HG03378 (cell line): ENCODE measurements around the gene TMEM108.
A peak's percentile ranks its signal among the peaks of the same experiment; 100 is the strongest.

Source experiments
- ATAC-seq: cut with Tn5 transposase; IDR thresholded peaks from one replicate; pipeline ENCODE4 v1.9.1; 2021; ENCODE audit warnings: mild to moderate bottlenecking, moderate library complexity; ENCODE audit not compliant: unreplicated experiment

The TMEM108 gene

DNA sequence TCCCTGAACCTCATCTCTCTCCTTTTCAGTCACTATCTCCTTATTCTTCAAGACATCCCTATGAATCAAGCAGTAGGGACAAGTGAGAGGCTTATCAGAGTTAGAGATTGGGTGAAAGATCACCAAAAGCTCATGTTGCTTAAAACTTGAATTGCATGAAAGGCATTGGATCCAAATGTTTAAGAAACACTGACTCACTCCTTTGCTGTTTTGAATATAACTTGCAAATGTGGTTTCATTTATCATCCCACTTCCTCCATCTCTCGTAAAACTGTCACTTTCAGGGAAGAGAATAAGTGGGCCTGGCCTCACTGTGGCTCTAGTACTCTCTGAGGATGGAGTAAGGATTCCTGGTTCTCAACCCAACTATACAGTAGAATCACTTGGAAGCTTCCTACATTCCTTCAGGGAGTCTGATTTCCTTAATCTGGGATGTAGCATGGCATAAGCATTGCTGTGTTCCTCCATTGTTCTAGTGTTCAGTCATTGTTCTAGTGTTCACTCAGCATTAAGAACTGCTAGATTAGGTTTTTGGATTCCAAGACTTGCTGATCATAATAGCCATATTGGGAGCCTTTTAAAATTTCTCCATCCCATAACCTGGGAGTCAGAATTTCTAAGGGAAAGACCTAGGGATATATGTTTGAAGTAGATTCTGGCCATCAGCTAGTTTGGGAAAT is 171.8 kb downstream of the TMEM108 start:
- no peak for ATAC-seq

DNA sequence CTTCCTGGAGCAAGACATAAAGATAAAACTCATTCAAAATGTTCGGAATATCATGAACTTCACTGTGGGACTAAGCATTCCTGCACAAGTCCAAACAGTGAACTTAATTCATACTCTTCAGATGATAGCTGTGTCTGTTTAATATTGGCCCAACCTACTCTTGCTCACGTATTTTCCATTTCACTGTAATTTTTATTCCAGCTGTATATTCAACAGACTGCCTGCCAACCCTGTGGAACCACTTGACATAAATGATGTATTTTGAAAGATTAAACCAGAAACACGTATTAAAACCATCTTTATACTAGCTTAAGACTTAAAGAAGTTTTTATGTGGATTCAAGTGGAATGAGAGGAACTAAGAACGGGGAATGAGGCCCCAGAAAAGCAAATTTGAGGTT is 172.5 kb downstream of the TMEM108 start:
- no peak for ATAC-seq

DNA sequence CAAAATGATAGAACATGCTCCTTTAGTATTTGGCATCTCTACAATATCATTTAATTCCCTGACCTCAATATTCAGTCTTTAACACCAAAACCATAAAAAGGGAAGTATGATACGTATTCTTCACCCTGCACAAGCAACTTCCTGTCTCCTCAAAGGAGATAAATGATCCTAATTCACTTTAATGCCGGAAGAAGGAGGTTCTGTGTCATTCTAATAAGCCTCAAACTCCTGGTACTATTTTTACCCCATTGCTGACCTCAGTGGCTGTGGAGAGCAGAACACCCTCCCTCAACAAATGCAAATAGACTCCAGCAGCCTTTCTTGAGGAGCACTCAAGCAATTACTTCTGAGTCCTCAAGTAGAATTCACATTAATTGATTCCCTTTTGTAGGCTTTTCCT is 173.3 kb downstream of the TMEM108 start:
- ATAC-seq: peak; percentile 95

DNA sequence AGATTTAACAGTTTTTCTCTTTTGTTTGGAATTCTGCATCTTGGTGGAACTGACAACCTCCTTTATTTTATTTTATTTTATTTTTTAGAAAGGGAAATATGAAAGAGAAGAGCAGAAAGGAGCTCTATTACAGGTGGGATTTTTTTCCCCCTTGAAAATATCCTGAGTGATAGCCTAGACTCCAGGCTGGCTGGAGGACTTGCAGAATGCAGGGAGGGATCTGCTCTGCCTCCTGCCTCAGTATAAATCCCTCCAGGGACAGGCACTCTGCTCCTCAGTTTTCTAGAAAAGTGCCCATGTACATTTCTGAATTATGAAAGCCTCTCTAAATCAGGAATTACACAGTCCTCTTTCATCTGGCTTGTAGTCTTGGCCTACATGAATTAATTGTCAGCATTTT is 173.7 kb downstream of the TMEM108 start:
- no peak for ATAC-seq

- ATAC-seq: no peak
These were observed 175.7 kb downstream of the TMEM108 start for GRCh38 chr3:133213937-133214336.

DNA sequence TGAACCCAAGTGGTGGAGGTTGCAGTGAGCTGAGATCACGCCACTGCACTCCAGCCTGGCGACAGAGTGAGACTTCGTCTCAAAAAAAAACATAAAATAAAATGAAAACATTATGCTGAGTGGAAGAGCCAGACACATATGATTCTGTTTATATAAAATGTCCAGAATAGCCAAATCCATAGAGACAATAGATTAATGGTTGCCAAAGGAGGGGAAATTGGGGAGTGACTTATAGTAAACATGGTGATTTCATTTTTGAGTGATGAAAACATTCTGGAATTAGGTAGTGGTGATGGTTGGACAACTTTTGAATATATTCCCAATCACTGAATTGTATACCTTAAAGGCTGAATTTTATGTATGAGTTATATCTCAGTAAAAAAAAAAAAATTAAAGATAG is 189.6 kb downstream of the TMEM108 start:
- ATAC-seq: no peak

DNA sequence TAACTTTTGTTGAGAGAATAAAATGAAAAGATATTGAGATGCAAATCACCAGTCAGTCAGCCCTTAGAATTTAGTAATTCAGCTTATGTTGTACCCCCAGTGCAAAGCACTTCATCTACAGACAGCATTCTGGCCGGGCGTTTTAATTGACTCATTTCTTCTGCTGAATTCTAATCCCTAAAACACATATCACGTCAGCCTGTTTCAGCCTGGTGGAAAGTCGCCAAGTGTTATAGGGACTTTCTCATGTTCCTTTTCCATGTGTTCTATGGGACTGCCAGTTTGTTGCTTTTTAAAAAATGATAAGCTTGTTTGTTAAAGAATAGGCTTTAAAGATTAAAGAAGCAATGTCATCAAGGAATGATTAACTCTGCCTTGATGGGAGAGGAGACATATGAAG is 192.0 kb downstream of the TMEM108 start:
- ATAC-seq: no peak

GRCh38 chr3:133236901-133237300 is 198.7 kb downstream of the TMEM108 start:
- ATAC-seq: no peak

DNA sequence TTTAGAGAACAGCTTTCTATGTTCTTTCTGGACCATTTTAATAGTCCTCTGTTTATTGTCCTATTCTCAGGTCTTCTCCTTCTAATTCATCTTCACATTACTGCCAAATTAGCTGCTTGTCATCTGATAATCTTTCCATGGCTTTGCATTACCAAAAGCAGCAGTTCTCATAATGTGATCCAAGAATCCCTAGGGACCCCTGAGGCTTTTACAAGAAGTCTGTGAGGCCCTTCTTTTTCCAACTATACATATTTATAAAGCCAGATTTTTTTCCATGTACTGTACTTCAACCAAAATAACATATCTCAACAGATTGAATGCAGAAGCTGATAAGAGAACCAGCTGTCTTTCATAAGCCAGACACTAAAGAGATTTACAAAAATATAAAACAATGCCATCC is 199.2 kb downstream of the TMEM108 start:
- ATAC-seq: no peak

DNA sequence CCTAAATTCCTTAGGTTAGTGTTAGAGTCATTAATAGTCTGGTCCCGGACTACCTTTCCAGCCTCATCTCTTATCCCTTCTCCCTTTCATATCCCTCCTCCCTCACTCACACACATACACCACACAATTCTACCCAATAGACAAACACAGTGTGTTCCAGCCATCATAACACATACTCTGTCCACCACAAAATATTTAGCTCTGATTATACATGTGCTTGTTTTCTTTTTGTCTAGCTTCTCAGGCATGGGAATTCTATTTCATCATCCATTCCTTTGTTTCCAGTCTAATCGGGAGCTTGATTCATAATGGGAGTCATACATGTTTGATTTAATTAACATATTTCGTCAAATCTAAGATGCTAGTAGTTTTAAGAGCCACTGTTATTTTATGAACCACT is 199.8 kb downstream of the TMEM108 start:
- no peak for ATAC-seq

GRCh38 chr3:133246119-133246518 is 207.9 kb downstream of the TMEM108 start:
- no peak for ATAC-seq

- ATAC-seq: no peak
These were observed 208.6 kb downstream of the TMEM108 start for GRCh38 chr3:133246773-133247172.

GRCh38 chr3:133248389-133248788 is 210.2 kb downstream of the TMEM108 start:
- no peak for ATAC-seq

- ATAC-seq: no peak
These were observed 211.3 kb downstream of the TMEM108 start for GRCh38 chr3:133249490-133249889.

DNA sequence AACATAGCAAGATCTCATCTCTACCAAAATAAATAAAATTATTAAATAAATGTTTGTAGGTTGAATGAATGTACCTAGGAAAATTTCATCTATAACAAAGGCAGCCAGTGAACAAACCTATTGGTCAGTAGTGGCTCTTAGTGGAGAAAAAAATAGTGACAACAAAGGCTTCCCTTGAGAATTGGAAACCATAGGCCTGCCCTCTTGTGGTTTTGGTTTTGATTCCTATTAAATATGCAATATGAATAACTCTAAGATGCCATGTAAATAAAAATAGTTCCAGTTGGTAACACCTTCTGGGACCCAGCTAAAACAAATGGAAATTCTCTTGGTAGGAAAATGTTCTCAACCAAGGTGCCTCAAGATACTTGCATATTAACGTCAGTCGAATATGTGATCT is 216.0 kb downstream of the TMEM108 start:
- ATAC-seq: no peak

DNA sequence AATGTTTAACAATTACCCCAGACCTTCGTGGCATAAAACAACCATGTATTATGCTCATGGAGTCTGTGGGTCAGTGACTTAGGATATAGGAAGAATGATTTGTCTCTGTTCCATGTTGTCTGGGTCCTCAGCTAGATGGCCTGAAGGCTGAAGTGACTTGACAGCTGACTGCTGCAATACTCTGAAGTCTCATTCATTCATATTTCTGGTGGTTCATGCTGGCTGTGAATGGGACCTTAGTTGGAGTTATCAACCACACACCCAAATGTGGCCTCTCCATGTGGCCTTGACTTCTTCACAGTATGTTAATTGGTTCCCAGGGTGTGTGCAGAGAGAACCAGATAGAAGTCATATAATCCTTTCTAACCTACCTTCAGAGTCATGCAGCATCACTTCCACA is 216.5 kb downstream of the TMEM108 start:
- ATAC-seq: no peak

DNA sequence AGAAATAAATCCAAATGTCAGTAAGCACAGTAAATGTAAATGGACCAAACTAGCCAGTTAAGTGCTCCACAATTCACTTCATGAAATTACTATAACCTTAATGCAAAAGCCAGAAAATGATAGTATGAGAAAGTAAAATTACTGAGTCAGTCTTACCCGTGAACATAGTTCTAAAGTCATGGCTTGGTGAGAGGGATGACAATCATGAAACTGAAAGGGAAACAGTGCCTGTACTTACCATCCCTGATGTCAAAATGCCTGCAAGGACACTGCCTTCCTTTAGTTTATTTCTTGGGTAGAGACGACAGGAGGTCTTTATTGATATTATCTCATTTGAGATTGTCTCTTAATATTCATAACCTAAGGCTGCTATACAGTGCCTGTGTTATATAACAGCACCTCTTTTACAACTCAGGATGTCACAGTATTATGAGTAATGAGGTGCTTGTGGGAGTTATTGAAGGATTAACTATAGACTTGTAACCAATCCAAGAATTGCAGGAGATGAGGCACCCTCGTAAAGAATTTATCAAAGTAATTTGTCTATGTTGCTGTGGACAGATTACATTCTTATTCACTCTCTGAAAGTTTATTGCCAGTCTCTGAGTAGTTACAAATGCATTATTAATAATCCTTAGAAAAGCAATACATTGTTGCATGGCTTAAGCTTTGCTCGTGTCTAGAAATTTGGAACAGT is 218.7 kb downstream of the TMEM108 start:
- ATAC-seq: peak; percentile 77

DNA sequence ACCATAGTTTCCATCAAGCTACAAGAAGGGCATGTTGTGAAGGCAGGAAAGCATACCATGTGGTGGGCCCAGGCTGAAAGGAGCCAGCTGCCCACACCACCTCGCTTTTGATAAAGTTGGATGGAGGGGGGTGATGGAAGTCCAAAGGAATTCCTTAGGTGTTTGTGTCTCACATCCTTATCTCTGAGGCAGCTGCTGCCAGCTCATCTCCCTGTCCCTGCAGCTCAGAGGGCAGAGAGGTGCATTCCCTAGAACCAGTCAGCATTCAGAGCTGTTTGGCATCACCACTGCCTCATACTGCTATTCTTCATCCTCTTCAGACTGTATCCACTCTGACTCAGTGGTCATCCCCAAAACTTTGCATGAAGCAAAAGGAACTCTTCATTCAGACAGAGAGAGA is 220.2 kb downstream of the TMEM108 start:
- no peak for ATAC-seq

DNA sequence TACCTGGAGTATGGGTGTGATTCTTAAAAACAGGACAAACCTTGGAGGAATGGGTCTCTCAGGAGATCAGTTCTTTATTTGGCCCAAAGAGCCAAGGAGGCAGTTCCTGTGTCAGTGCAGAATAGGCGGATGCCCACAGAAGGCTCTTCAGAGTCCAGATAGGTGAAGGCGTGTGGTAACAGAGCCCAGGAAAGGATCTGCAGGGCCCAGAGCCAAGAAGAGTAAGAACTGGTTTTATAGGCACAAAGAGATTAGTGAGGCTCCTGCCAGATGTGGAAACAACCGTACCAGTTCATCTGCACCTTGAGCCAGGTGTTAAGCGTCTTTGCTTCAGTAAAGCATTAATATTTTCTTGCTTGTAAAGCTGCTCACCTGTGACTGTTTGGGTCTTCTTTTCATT is 221.6 kb downstream of the TMEM108 start:
- ATAC-seq: no peak

DNA sequence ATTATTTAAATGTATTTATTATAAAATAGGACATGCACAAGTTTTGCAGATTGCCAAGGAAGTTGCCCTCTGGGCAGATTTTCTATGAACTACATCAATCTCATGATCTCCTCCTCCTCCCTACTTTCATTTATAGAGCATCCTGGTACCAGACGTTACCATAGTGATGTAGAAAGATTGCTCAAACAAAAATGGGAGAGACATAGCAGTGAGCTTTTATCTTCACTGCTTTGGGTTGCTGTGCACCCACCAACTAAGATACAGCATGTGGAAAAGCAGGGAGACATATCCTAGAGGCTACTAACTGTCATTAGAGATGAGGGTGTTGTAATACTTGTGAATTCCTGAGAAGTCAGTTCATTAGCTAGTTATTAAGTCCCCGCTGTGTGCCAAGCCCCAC is 224.1 kb downstream of the TMEM108 start:
- ATAC-seq: no peak

- no peak for ATAC-seq
These were observed 226.7 kb downstream of the TMEM108 start for GRCh38 chr3:133264920-133265319.

DNA sequence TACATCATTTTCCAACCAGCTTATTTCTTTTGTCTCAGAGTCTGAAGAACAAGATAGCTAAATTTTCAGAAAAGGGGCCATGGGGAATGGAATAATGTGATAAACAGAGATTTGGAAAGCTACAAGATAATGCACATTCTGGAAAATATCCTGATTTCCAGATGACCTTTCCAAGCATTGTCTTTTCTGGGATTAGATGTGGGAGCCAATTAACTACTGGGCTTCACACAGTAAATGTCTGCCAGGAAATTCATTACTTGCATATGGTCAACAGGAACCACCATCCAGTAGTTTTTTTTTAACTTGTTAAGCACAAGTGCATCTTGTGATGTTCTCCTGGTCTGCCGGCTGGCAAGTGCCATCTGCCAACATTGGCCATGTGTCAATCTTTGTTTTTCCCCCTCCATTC is 230.5 kb downstream of the TMEM108 start:
- ATAC-seq: no peak

- no peak for ATAC-seq
These were observed 231.2 kb downstream of the TMEM108 start for GRCh38 chr3:133269393-133269792.
